DOHH2 (cell line): Measurements from ENCODE around the gene H6PD.

Source experiments
- CTCF ChIP-seq: fragments of 200-600 bp; sonication (generic); IDR thresholded peaks from one replicate; pipeline ENCODE4 v1.5.1; 2014; ENCODE audit warnings: antibody characterized with exemption, mild to moderate bottlenecking, low read depth, low read length; ENCODE audit not compliant: poor library complexity, severe bottlenecking
- EZH2phosphoT487 ChIP-seq: fragments of 200-600 bp; sonication (generic); IDR thresholded peaks from 2 replicates; pipeline ENCODE4 v1.6.1; 2017; ENCODE audit warnings: borderline replicate concordance, mild to moderate bottlenecking, antibody characterized with exemption, low read length, moderate library complexity, mixed read lengths

- no peak for TF ChIP-seq CTCF
- no peak for TF ChIP-seq EZH2phosphoT487
Measured at GRCh38 chr1:9300573-9300972, 66.0 kb downstream of the H6PD start.
